HEK293 (cell line): Measurements from ENCODE around the gene C2orf76.

Source experiments
- ZBTB21 ChIP-seq: fragments of 450-650 bp; formaldehyde crosslinking; IDR thresholded peaks from 2 replicates; pipeline ENCODE4 v1.5.1; 2017; ENCODE audit warnings: missing biosample characterization, missing genetic modification characterization
- ZFHX2 ChIP-seq: fragments of 450-650 bp; formaldehyde crosslinking; conservative IDR thresholded peaks from 2 replicates; pipeline ENCODE4 v1.5.1; 2016; ENCODE audit warnings: missing biosample characterization, missing genetic modification characterization
- ZNF274 ChIP-seq, 2 experiments: fragments of 200-500 bp in 1 of 2; fragments of 450-650 bp in 1 of 2; sonication (Bioruptor generic) in 1 of 2; formaldehyde crosslinking in 1 of 2; IDR thresholded peaks; 2 replicates each; pipeline versions ENCODE4 v1.5.1 to v1.6.1; 2014 to 2016; ENCODE audit warnings: borderline replicate concordance in 1 of 2, inconsistent platforms in 1 of 2, low read length in 1 of 2, missing biosample characterization in 1 of 2, missing genetic modification characterization in 1 of 2
- ZNF513 ChIP-seq: fragments of 450-650 bp; IDR thresholded peaks from 2 replicates; pipeline ENCODE4 v1.5.1; 2018; ENCODE audit warnings: missing biosample characterization, missing genetic modification characterization
- ZNF571 ChIP-seq: fragments of 450-650 bp; formaldehyde crosslinking; IDR thresholded peaks from 2 replicates; pipeline ENCODE4 v1.5.0; 2017; ENCODE audit warnings: missing biosample characterization, missing genetic modification characterization
- ZNF585B ChIP-seq: fragments of 450-650 bp; formaldehyde crosslinking; IDR thresholded peaks from 2 replicates; pipeline ENCODE4 v1.5.1; 2016; ENCODE audit warnings: missing biosample characterization, missing genetic modification characterization
- ZNF664 ChIP-seq: fragments of 450-650 bp; formaldehyde crosslinking; IDR thresholded peaks from 2 replicates; pipeline ENCODE4 v1.5.1; 2016; ENCODE audit warnings: missing biosample characterization, missing genetic modification characterization
- TF ChIP-seq, protein P1 (sequence below): fragments of 450-650 bp; formaldehyde crosslinking; IDR thresholded peaks from 2 replicates; pipeline ENCODE4 v1.5.1; 2016; ENCODE audit warnings: missing biosample characterization, missing genetic modification characterization
- TF ChIP-seq, protein P2 (sequence below): fragments of 450-650 bp; formaldehyde crosslinking; IDR thresholded peaks from 2 replicates; pipeline ENCODE4 v1.5.1; 2016; ENCODE audit warnings: missing biosample characterization, missing genetic modification characterization

- no peak for TF ChIP-seq ZNF513
- TF ChIP-seq, protein P1, sequence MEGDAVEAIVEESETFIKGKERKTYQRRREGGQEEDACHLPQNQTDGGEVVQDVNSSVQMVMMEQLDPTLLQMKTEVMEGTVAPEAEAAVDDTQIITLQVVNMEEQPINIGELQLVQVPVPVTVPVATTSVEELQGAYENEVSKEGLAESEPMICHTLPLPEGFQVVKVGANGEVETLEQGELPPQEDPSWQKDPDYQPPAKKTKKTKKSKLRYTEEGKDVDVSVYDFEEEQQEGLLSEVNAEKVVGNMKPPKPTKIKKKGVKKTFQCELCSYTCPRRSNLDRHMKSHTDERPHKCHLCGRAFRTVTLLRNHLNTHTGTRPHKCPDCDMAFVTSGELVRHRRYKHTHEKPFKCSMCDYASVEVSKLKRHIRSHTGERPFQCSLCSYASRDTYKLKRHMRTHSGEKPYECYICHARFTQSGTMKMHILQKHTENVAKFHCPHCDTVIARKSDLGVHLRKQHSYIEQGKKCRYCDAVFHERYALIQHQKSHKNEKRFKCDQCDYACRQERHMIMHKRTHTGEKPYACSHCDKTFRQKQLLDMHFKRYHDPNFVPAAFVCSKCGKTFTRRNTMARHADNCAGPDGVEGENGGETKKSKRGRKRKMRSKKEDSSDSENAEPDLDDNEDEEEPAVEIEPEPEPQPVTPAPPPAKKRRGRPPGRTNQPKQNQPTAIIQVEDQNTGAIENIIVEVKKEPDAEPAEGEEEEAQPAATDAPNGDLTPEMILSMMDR (tag by site-specific recombination) = no peak
- no peak for TF ChIP-seq ZBTB21 (tag by site-specific recombination)
- TF ChIP-seq ZNF571 (tag by site-specific recombination) = no peak
- TF ChIP-seq ZNF274 (IDR thresholded peaks at IDR 0.05; ENCODE audit: low read length) = no peak
- TF ChIP-seq ZNF274 (tag by site-specific recombination; IDR thresholded peaks at IDR 0.05; ENCODE audit: borderline replicate concordance) = no peak
- TF ChIP-seq ZFHX2 (tag by site-specific recombination) = no peak
- TF ChIP-seq, protein P2, sequence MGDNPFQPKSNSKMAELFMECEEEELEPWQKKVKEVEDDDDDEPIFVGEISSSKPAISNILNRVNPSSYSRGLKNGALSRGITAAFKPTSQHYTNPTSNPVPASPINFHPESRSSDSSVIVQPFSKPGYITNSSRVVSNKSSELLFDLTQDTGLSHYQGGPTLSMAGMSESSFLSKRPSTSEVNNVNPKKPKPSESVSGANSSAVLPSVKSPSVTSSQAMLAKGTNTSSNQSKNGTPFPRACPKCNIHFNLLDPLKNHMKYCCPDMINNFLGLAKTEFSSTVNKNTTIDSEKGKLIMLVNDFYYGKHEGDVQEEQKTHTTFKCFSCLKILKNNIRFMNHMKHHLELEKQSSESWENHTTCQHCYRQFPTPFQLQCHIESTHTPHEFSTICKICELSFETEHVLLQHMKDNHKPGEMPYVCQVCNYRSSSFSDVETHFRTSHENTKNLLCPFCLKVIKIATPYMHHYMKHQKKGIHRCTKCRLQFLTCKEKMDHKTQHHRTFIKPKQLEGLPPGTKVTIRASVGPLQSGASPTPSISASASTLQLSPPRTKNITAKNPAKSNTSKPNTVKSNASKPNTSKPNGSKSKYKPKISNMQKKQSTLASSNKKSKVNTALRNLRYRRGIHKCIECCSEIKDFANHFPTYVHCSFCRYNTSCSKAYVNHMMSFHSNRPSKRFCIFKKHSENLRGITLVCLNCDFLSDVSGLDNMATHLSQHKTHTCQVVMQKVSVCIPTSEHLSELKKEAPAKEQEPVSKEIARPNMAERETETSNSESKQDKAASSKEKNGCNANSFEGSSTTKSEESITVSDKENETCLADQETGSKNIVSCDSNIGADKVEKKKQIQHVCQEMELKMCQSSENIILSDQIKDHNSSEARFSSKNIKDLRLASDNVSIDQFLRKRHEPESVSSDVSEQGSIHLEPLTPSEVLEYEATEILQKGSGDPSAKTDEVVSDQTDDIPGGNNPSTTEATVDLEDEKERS (tag by site-specific recombination) = no peak
- no peak for TF ChIP-seq ZNF585B
- no peak for TF ChIP-seq ZNF664 (tag by site-specific recombination)
Measured at GRCh38 chr2:119254601-119255080, 112.0 kb downstream of the C2orf76 start.
